Hindlimb muscle (tissue), 1 donor: ENCODE data around the gene KNOP1. TPM values are rescaled to one million over a fixed set of nuclear protein-coding genes. Genes with fewer than 3 reads are reported as not detected.
"Not testable (repeated sequence)": the region's sequence is repeated elsewhere in the genome, so short reads cannot be mapped to it uniquely, and the experiment has no call there.

Experiments used
- DNase-seq: peaks from one replicate; pipeline ENCODE4 v3.0.0-alpha.2; 2013
- polyA plus RNA-seq: library from polyadenylated mRNA; unstranded; fragments of 120-200 nt; gene quantifications from one replicate; pipeline ENCODE4 v1.2.1, GENCODE V29; 2013; ENCODE audit not compliant: insufficient read length

Gene KNOP1
- polyA plus RNA-seq, 1 donor, result 23.0 TPM

- DNase-seq, result no peak
These were observed 23.3 kb upstream of the KNOP1 start for GRCh38 chr16:19741354-19741753.

- no peak for DNase-seq
These were observed 19.4 kb upstream of the KNOP1 start for GRCh38 chr16:19737306-19738038.

- no peak for DNase-seq
These were observed 17.2 kb upstream of the KNOP1 start for GRCh38 chr16:19735074-19735867.

- no peak for DNase-seq
These were observed 15.5 kb upstream of the KNOP1 start for GRCh38 chr16:19733551-19733950.

GRCh38 chr16:19728636-19728965 lies 10.6 kb upstream of the KNOP1 start:
- no peak for DNase-seq

GRCh38 chr16:19722981-19723380 lies 5.0 kb upstream of the KNOP1 start:
- DNase-seq, result no peak

- no peak for DNase-seq
These were observed 4.4 kb upstream of the KNOP1 start for GRCh38 chr16:19722269-19722952.

GRCh38 chr16:19718624-19718965 lies 568 bp upstream of the KNOP1 start:
- no peak for DNase-seq

- no peak for DNase-seq
These were observed 713 bp downstream of the KNOP1 start for GRCh38 chr16:19717314-19717713.

- DNase-seq, result not testable (repeated sequence)
These were observed 1.3 kb downstream of the KNOP1 start for GRCh38 chr16:19716728-19717127.

GRCh38 chr16:19716183-19716582 lies 1.8 kb downstream of the KNOP1 start:
- no peak for DNase-seq

- no peak for DNase-seq
These were observed 2.5 kb downstream of the KNOP1 start for GRCh38 chr16:19715566-19715965.

- DNase-seq, result no peak
These were observed 4.3 kb downstream of the KNOP1 start for GRCh38 chr16:19713697-19714096.

GRCh38 chr16:19712418-19713058 lies 5.5 kb downstream of the KNOP1 start:
- no peak for DNase-seq

- no peak for DNase-seq
These were observed 6.4 kb downstream of the KNOP1 start for GRCh38 chr16:19711643-19712042.

- no peak for DNase-seq
These were observed 7.0 kb downstream of the KNOP1 start for GRCh38 chr16:19710991-19711545.

- no peak for DNase-seq
These were observed 7.7 kb downstream of the KNOP1 start for GRCh38 chr16:19710191-19710908.

GRCh38 chr16:19709381-19710136 lies 8.5 kb downstream of the KNOP1 start:
- DNase-seq, result no peak

- no peak for DNase-seq
These were observed 9.5 kb downstream of the KNOP1 start for GRCh38 chr16:19708296-19709205.

- no peak for DNase-seq
These were observed 10.3 kb downstream of the KNOP1 start for GRCh38 chr16:19707569-19708295.
